ENCODE measurements around the gene TMOD2.

DNA sequence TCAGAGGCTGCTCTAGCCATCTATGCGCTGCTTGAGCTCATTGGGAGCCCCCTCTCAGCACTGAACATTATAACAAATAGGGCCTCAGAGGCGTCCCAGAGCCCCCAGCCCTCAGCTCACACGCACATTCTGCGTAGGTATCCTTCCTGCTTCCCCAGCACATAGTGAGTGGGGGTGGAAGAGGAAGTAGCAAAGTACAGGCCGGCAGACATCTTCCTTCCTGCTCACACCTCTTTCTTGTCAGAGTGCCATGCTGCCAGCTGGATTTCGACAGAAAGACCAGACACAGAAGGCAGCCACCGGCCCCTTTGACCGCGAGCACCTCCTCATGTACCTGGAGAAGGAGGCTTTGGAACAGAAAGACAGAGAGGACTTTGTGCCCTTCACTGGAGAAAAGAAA lies 16.6 kb downstream of the TMOD2 start:
- TF ChIP-seq CTCF (conservative IDR thresholded peaks at IDR 0.05), result no peak
- TF ChIP-seq ZFX (IDR thresholded peaks at IDR 0.05), result no peak

Measured in C4-2B (cell line).